HepG2 (cell line): ENCODE measurements around the gene ANXA2. TPM values are rescaled to one million over a fixed set of nuclear protein-coding genes. Genes with fewer than 3 reads are reported as not detected.

Experiments
- ATAC-seq: fragments of 200-7000 bp; cut with Tn5 transposase; 3 replicates; pipeline ENCODE4 v1.9.1; 2020; ENCODE audit warnings: mild to moderate bottlenecking, moderate library complexity
- BruUV-seq: library from RNA; stranded (reverse); fragments of 400-500 nt; replicated peaks from 2 replicates; lab custom pipeline; 2021; lab: Mats Ljungman, UMichigan
- CTCF ChIA-PET: fragments of 300-600 bp; formaldehyde crosslinking; extraction: SDS; loops from one replicate; lab custom pipeline; 2021; ENCODE audit warnings: low total read pairs, inconsistent platforms, low intra/inter-chr PET ratio; lab: Yijun Ruan, JAX
- POLR2A ChIA-PET: fragments of 350-600 bp; sonication (Branson Sonifier 250); formaldehyde crosslinking; loops from one replicate; lab custom pipeline; 2020; ENCODE audit warnings: antibody characterized with exemption, inconsistent platforms; lab: Yijun Ruan, JAX
- DNase-seq: peaks from one replicate; pipeline ENCODE4 v3.0.0-alpha.2; 2015; ENCODE audit warnings: low spot score
- FAIRE-seq: peaks from 3 replicates; lab custom pipeline; 2011; peaks lifted over from hg19 to GRCh38; lab: Jason Lieb, UNC
- H2AFZ ChIP-seq: one replicate; pipeline ENCODE4 v1.6.1; 2011; ENCODE audit warnings: low read length, inconsistent platforms
- H3K27ac ChIP-seq: fragments of 300-600 bp; 3 replicates; pipeline ENCODE4 v1.8.0; 2011; ENCODE audit warnings: mixed run types, mild to moderate bottlenecking, mixed read lengths, low read length, inconsistent platforms; ENCODE audit not compliant: insufficient read depth; ENCODE audit errors: extremely low read length
- H3K27me3 ChIP-seq, 2 experiments: fragments of 200-600 bp in 1 of 2; 2 replicates in 1 of 2; 3 replicates in 1 of 2; pipeline versions ENCODE4 v1.6.0 to v1.8.0; 2011; ENCODE audit warnings: low read length in 2 of 2, mild to moderate bottlenecking in 2 of 2, moderate library complexity in 2 of 2, inconsistent platforms in 1 of 2; ENCODE audit not compliant: insufficient read depth in 2 of 2, control insufficient read depth in 1 of 2
- H3K36me3 ChIP-seq, 2 experiments: fragments of 200-600 bp in 1 of 2; replicated peaks in 1 of 2; 2 replicates in 1 of 2; 3 replicates in 1 of 2; pipeline versions ENCODE4 v1.5.1 to v1.8.0; 2011; ENCODE audit warnings: low read length in 2 of 2, inconsistent platforms in 1 of 2; ENCODE audit not compliant: insufficient read depth in 2 of 2, control insufficient read depth in 1 of 2
- H3K4me1 ChIP-seq: 2 replicates; pipeline ENCODE4 v1.5.1; 2012; ENCODE audit warnings: low read length, inconsistent platforms; ENCODE audit not compliant: insufficient read depth
- H3K4me2 ChIP-seq: 2 replicates; pipeline ENCODE4 v1.6.0; 2011; ENCODE audit warnings: low read depth, low read length, inconsistent platforms
- H3K4me3 ChIP-seq, 3 experiments: fragments of 200-600 bp in 1 of 3; sonication (generic), shearing (Covaris generic) in 1 of 3; replicated peaks in 1 of 3; 2 replicates each; pipeline ENCODE4 v1.5.1; 2011 to 2016; ENCODE audit warnings: low read length in 3 of 3, inconsistent platforms in 2 of 3, low read depth in 2 of 3, mild to moderate bottlenecking in 2 of 3, control low read depth in 1 of 3, mixed read lengths in 1 of 3; ENCODE audit not compliant: insufficient read depth in 1 of 3
- H3K79me2 ChIP-seq: one replicate; pipeline ENCODE4 v1.6.1; 2011; ENCODE audit warnings: low read length, inconsistent platforms; ENCODE audit not compliant: insufficient read depth
- H3K9ac ChIP-seq: 2 replicates; pipeline ENCODE4 v1.6.0; 2011; ENCODE audit warnings: mild to moderate bottlenecking, low read depth, low read length, inconsistent platforms; ENCODE audit not compliant: insufficient read depth
- H3K9me3 ChIP-seq: 2 replicates; pipeline ENCODE4 v1.5.1; 2012; ENCODE audit warnings: mild to moderate bottlenecking, low read length
- H4K20me1 ChIP-seq: 2 replicates; pipeline ENCODE4 v1.6.0; 2011; ENCODE audit warnings: inconsistent platforms, mild to moderate bottlenecking, low read length, moderate library complexity; ENCODE audit not compliant: insufficient read depth
- CHCHD3 ChIP-seq: sonication (generic); formaldehyde crosslinking; IDR thresholded peaks from 2 replicates; pipeline ENCODE4 v1.8.0; 2022; ENCODE audit warnings: mild to moderate bottlenecking, missing genetic modification reagents, moderate library complexity
- DNMT1 ChIP-seq: sonication (generic); formaldehyde crosslinking; IDR thresholded peaks from 2 replicates; pipeline ENCODE4 v1.5.1; 2020; ENCODE audit warnings: mild to moderate bottlenecking, missing genetic modification reagents
- MYNN ChIP-seq: sonication (generic); formaldehyde crosslinking; IDR thresholded peaks from 2 replicates; pipeline ENCODE4 v1.4.0; 2020; ENCODE audit warnings: mild to moderate bottlenecking, low read depth, missing genetic modification reagents
- RXRB ChIP-seq: IDR thresholded peaks from 2 replicates; pipeline ENCODE4 v1.6.1; 2016; ENCODE audit warnings: borderline replicate concordance, missing genetic modification reagents, missing compliant biosample characterization
- SP2 ChIP-seq: sonication (generic); formaldehyde crosslinking; IDR thresholded peaks from 2 replicates; pipeline ENCODE4 v1.5.1; 2020; ENCODE audit warnings: mild to moderate bottlenecking, missing genetic modification reagents
- ZNF607 ChIP-seq: sonication (generic); formaldehyde crosslinking; IDR thresholded peaks from 2 replicates; pipeline ENCODE4 v1.5.1; 2020; ENCODE audit warnings: missing genetic modification reagents, mild to moderate bottlenecking, borderline replicate concordance
- ZSCAN30 ChIP-seq: sonication (generic); formaldehyde crosslinking; IDR thresholded peaks from 2 replicates; pipeline ENCODE4 v1.5.0; 2020; ENCODE audit warnings: mild to moderate bottlenecking, missing genetic modification reagents
- WGBS: methylation state at CpG from one replicate; pipeline ENCODE4 v1.1.6; 2017; ENCODE audit warnings: low lambda C conversion rate; 5-methylcytosine and 5-hydroxymethylcytosine counted together
- in situ Hi-C: cut with HindIII; loops from 2 replicates; pipeline ENCODE4 v1.10.0; 2017; ENCODE audit warnings: low pct_unique_long_range_greater_than_20kb; ENCODE audit not compliant: extremely low pct_ligation_motif_present
- intact Hi-C: fragments of 100-400 bp; cut with micrococcal nuclease; formaldehyde crosslinking; loops from one replicate; pipeline ENCODE4 v1.10.0; 2022; ENCODE audit not compliant: unreplicated experiment
- polyA plus RNA-seq, 8 experiments: library from polyadenylated mRNA; depleted of rRNA in 3 of 8; stranded (reverse) in 7 of 8; unstranded in 1 of 8; fragments of >200 nt; fragmentation: Illumina TruSeq in 4 of 8; extraction: Trizol in 4 of 8; gene quantifications; 2 replicates each; pipeline versions ENCODE4 v1.2.1 to v1.2.3, GENCODE V29; 2011 to 2016; ENCODE audit warnings: low read depth in 4 of 8, missing spikeins in 1 of 8, mixed read lengths in 1 of 8; ENCODE audit not compliant: insufficient read depth in 1 of 8
- total RNA-seq, 5 experiments: library from RNA; depleted of rRNA; stranded (reverse); fragments of >200 nt; fragmentation: Illumina TruSeq; extraction: Trizol; gene quantifications; 2 replicates each; pipeline ENCODE4 v1.2.3, GENCODE V29; 2016; ENCODE audit warnings: low read depth in 1 of 5
- TF ChIP-seq, protein P1 (sequence below): sonication (generic); formaldehyde crosslinking; IDR thresholded peaks from 2 replicates; pipeline ENCODE4 v1.4.0; 2020; ENCODE audit warnings: mild to moderate bottlenecking, missing genetic modification reagents
- TF ChIP-seq, protein P2 (sequence below): IDR thresholded peaks from 2 replicates; pipeline ENCODE4 v1.6.1; 2012; ENCODE audit warnings: inconsistent platforms
- TF ChIP-seq, protein P3 (sequence below): IDR thresholded peaks from 2 replicates; pipeline ENCODE4 v1.6.1; 2018; ENCODE audit warnings: missing genetic modification reagents

The ANXA2 gene
- total and polyA plus RNA-seq, 2 of the 13 experiments (the other 11 are each of a cell fraction or from before 2014, with no cell fraction given): 196 to 613 TPM

DNA sequence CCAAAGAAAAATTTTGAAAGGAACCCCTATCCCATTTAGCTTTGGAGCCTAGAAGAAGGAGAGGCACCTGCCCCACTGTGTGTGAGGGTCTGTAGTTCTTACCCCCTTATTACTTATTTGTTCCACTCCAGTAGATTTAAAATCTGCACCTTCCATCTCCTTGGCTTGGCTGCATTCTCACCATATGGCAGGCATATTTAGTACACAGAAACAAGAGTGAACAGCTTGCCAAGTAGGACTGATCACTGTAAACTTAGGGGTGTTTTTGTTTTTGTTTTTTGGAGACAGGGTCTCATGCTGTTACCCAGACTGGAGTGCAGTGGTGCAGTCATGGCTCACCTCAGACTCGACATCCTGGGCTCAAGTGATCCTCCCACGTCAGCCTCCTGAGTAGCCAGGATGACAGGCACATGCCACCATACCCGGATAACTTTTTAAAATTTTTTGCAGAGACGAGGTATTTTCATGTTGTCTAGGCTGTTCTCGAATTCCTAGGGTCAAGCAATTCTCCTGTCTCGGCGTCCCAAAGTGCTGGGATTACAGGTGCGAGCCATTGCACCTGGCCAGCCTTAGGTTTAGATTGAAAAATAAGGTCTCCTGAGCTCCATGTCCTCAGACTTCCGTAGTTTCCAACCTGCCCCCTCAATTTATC lies 14.1 kb upstream of the ANXA2 start:
- in situ Hi-C loops (no loop called here), intact Hi-C loops (no loop called here)
- Histone ChIP-seq H2AFZ (no peak overlapping the region), H3K36me3 (no peaks in the 10 kb centered on the region), H3K9me3 (no peaks in the 10 kb centered on the region), H3K9ac (no peak overlapping the region), H3K4me1 (peaks cover 34% of the 10 kb centered on the region), H3K27me3 (no peaks in the 10 kb centered on the region), H4K20me1 (no peaks in the 10 kb centered on the region), H3K79me2 (no peaks in the 10 kb centered on the region), H3K4me2 (no peak overlapping the region), H3K27ac (no peak overlapping the region), H3K4me3 (no peak overlapping the region)
- FAIRE-seq: no peak
- WGBS: 94% methylated on average over 9 of the region's 9 CpGs
- POLR2A ChIA-PET: interaction anchor here (0.6 to 1.2 kb wide), 2 partner anchors 18 to 53 kb away, joined by 3 read pairs; no protein-coding TSS in a partner anchor
- no peak for ATAC-seq
- BruUV-seq: no TSS peak
- no peak for DNase-seq
- CTCF ChIA-PET: no interaction called here
- TF ChIP-seq, protein P1, sequence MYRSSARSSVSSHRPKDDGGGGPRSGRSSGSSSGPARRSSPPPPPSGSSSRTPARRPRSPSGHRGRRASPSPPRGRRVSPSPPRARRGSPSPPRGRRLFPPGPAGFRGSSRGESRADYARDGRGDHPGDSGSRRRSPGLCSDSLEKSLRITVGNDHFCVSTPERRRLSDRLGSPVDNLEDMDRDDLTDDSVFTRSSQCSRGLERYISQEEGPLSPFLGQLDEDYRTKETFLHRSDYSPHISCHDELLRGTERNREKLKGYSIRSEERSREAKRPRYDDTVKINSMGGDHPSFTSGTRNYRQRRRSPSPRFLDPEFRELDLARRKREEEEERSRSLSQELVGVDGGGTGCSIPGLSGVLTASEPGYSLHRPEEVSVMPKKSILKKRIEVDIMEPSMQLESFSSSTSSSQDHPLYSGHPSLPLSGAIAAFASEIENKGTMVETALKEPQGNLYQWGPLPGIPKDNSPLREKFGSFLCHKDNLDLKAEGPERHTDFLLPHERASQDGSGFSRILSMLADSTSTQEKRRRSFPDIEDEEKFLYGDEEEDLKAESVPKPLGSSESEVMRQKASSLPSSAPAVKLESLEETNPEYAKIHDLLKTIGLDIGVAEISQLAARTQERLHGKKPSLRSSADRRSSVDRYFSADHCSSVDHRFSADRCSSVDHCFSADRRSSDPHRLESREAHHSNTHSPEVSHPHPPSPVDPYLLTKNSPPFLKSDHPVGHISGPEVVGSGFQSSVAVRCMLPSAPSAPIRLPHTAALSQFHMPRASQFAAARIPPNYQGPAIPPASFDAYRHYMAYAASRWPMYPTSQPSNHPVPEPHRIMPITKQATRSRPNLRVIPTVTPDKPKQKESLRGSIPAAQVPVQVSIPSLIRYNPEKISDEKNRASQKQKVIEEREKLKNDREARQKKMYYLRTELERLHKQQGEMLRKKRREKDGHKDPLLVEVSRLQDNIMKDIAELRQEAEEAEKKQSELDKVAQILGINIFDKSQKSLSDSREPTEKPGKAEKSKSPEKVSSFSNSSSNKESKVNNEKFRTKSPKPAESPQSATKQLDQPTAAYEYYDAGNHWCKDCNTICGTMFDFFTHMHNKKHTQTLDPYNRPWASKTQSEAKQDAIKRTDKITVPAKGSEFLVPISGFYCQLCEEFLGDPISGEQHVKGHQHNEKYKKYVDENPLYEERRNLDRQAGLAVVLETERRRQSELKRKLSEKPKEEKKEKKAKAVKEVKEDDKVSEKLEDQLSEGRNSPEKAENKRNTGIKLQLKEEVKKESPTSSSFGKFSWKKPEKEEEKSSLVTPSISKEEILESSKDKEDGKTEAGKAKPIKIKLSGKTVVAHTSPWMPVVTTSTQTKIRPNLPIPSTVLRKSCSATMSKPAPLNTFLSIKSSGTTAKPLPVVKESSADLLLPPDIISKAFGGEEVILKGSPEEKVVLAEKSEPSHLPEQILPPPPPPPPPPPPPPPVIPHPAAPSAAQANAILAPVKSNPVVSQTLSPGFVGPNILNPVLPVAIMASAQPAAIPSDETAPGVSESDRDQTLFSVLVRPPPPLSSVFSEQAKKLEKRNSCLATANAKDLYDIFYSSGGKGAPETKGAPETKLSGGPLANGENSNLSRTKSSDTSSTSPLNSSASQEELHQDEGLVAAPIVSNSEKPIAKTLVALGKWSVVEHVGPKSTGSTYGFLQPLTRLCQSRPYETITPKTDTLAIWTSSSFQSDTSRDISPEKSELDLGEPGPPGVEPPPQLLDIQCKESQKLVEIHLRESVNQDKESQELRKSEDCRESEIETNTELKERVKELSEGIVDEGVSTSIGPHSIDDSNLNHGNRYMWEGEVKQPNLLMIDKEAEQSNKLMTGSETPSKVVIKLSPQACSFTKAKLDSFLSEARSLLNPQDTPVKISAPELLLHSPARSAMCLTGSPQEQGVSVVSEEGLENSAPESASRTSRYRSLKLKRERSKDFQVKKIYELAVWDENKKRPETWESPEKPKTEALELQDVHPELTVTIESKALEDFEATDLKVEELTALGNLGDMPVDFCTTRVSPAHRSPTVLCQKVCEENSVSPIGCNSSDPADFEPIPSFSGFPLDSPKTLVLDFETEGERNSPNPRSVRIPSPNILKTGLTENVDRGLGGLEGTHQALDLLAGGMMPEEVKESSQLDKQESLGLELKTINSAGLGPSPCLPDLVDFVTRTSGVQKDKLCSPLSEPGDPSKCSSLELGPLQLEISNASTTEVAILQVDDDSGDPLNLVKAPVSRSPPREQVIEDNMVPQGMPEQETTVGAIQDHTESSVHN: no peak
- TF ChIP-seq, protein P2, sequence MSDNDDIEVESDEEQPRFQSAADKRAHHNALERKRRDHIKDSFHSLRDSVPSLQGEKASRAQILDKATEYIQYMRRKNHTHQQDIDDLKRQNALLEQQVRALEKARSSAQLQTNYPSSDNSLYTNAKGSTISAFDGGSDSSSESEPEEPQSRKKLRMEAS: no peak
- TF ChIP-seq ZNF607 (CRISPR knock-in tag) (no peak), DNMT1 (CRISPR knock-in tag) (no peak), MYNN (CRISPR knock-in tag) (no peak), RXRB (CRISPR knock-in tag) (no peak), SP2 (CRISPR knock-in tag) (no peak), CHCHD3 (CRISPR knock-in tag) (no peak), ZSCAN30 (CRISPR knock-in tag) (no peak)
- TF ChIP-seq, protein P3, sequence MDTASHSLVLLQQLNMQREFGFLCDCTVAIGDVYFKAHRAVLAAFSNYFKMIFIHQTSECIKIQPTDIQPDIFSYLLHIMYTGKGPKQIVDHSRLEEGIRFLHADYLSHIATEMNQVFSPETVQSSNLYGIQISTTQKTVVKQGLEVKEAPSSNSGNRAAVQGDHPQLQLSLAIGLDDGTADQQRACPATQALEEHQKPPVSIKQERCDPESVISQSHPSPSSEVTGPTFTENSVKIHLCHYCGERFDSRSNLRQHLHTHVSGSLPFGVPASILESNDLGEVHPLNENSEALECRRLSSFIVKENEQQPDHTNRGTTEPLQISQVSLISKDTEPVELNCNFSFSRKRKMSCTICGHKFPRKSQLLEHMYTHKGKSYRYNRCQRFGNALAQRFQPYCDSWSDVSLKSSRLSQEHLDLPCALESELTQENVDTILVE (CRISPR knock-in tag): no peak
